ENCODE measurements around the gene SLC20A1.

DNA sequence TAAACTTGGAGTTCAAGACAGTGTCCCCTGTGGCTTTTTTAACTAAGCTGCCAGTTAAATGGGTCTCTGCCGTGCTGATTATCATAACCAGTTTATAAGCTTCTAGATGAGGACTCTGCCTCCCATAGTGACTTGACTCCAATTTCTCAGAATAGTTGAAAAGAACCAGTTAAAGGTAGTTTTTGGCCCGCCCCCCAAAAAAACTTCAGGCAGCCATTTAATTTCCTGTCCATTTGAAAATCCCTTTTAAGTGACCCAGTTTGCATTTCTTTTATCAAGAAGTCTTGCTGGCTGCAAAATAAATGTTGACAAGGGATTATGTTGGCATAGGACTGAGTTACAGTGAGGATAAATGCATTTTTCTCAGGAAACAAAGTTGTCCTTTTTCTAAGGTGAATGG is 2.3 kb downstream of the SLC20A1 start:
- TF ChIP-seq POLR2AphosphoS5 (IDR thresholded peaks at IDR 0.05; ENCODE audit: low read depth, low read length), result no peak
- no peak for TF ChIP-seq POLR2A (IDR thresholded peaks at IDR 0.05; ENCODE audit: low read depth, low read length)
